HG03060 (cell line): ENCODE measurements around the gene TBC1D16.

Source experiments
- ATAC-seq: cut with Tn5 transposase; IDR thresholded peaks from one replicate; pipeline ENCODE4 v1.9.1; 2021; ENCODE audit warnings: low read depth, moderate number of reproducible peaks; ENCODE audit not compliant: unreplicated experiment

The TBC1D16 gene

DNA sequence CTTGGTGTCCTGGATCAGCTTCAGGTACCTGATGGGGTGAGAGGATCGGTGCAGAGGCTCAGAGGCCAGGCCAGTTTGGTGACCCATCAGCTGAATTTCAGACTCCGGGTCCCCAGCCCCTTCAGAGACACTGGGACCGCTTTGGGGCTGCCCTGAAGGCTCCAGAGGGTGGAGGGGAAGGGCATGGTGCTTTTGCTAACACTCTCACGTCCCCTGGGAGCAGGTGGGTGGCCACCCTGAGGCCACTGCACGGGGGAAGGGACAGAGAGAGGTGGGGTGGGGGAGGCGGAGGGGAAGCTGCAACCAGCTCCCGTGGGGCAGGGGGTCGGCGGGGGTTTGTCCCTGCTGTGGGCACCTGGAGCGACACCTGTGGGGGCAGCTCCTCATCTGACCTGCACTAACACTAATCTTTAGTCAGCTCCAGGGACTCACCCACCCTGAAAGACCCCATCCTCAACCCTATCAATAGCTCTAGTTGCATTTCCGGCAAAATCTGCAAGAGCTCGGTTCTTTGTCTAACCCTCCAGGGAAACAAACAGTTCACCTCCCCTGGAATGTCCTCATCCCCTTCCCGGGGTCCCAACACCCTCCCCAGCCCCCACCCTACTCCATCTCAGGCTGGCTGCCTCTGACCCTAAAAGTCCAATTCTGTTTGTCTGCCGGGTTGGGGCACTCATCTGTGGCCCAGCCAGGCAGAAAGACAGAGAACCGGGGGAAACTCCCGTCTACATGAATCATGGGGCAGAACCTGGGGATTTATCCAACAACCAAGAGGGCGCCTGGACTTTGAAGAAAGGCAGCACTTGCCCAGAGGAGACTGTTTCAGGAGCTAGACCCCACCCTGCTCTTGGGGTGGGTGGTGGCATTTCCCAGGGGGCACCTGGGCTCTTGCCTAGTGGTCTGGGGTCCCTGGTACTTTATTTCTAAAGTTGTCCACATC lies 104.5 kb downstream of the TBC1D16 start:
- ATAC-seq, result no peak

DNA sequence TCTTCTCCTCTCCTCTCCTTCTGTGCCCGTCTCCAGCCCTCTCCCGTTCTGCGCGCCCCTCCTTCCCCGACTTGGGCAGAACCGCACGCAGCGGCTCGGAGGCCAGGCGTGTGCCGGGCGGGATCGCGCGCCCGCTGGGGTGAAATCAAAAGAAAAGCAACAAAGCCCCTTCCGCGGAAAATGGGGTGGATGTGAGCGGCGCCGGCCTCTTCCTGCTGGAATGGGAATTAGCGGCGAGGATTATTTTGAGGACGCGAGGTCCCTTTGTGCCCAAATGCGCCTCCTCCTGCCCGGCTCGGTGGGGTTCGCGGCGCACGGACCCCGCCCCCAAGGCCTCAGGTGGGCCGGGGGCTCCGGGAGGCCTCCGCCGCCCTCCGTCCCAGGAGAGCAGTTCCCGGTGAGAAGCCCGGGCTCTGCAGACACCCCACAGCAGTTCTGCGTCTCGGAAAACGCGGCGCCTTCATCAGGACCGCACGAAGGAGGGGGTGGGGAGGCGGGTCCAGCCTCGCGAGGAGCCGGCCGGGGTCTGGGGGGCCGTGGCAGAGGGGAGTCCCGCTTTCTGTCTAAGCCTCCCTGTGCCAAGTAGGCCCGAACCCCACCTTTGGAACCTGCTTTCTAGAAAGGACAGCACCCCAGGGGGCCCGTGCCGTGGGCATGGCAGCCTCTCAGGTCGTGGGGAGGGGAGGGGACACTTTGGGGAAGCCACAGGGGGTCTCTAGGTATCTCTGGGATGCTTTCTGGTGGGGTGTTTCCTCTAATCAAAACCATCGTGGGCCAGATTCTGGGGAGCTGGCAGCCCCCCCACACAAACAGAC lies 105.4 kb downstream of the TBC1D16 start:
- ATAC-seq, result no peak

DNA sequence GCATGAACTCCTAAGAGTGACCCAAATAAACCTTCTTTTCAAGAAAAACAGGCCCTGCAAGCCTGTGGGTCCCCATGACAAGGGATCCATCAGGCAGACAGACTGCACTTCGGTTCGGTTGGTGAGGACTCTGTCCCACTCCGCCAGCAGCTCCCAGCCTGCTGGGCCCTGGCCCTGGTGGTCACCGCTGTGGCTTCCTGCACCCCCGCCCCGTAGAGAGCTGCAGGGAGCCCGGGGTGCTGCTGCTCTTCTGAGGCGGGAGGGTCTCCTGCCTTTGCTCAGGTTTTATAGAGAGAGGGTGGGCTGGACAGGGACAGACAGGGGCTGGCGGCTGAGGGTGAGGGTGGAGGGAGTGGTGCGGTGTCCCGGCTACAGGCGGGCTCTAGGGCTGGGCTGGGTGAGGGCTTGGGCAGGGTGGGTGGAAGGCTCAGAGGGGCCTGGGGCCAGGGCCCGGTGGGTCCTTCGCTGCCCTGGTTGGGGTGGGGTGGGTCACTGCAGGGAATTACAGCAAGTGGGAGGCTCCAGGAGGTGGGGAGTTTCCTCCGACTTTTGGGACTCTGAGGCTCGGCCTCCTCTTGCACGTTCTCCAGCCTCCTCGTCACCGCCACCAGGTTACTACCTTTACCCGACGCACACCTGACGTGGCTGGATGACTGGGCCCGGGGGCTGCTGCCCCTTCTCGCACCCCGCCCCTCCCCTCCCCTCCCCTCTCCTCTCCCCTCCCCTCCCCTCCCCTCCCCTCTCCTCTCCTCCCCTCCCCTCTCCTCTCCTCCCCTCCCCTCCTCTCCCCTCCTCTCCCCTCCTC lies 106.2 kb downstream of the TBC1D16 start:
- no peak for ATAC-seq

DNA sequence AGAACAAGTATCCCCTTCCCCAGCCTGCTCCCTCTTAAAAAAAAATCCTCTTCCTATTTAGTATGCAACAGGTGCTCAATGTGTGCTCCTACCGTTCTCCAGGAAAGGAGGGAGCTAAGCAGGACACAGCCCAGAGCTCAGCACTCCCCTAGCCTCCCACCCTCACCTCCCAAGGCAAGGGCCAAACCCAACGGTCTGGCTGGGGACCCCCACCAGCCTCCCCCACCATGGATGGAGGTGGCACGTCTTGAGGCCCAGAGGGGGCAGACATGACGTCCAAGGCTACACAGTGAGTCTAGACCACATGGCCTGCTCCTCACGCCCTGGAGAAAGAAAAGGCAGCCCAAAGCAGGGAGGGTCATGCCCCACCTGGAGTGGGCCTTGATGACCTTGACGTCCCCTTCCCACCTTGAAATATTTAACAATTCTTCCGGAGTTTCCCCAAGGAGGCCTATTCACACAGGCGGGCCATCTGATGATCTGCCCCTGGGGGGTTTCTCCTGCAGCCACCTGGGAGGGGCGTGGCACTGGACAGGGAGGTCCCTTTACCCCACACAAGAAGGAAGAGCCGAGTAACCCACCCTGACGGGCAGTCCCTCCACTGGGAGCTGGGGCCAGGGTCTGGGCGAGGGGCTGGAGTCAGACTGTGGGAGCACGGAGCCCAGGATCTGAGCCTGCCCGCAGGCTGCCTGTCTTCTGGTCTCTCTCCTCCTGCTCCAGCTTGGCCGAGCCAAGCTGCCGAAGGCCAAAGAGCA lies 107.0 kb downstream of the TBC1D16 start:
- ATAC-seq, result no peak

DNA sequence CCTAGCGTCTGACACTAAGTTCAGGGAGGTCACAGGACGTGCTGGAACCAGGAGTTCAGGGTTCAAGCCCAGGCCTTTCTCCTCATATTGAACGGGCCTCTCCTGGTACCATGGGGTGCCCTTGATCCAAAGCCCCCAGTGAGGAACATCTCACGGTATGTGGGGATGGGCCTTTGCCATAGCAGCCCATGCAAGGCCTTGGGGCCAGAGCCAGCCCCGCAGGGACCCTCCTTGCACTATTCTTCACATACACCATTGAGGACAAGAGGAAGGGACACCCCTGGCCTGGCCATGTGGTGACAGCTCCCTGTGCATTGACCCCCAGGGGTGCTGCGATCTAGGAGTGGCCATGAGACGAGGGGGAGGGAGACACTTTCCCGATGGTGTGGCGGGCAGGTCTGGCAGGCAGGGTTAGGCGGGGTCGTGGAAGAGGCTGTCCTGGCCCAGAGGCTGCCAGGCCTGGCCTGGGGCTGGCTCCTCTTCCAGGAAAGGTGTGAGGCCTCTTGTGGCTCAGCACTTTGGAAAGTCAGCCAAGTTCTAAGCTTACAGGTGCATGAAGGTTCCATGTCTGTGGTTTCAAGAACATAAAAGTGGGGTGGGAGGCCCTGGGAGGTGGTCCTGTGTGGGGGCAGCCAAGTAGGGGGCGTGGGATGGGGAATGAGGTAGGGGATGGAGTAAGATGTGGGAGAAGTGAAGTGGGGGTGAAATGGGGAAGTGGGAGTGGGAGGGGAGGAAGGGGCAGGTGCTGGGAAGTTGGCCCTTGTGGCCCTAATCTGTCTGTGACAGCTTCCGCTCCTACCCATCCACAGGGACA lies 107.8 kb downstream of the TBC1D16 start:
- no peak for ATAC-seq

DNA sequence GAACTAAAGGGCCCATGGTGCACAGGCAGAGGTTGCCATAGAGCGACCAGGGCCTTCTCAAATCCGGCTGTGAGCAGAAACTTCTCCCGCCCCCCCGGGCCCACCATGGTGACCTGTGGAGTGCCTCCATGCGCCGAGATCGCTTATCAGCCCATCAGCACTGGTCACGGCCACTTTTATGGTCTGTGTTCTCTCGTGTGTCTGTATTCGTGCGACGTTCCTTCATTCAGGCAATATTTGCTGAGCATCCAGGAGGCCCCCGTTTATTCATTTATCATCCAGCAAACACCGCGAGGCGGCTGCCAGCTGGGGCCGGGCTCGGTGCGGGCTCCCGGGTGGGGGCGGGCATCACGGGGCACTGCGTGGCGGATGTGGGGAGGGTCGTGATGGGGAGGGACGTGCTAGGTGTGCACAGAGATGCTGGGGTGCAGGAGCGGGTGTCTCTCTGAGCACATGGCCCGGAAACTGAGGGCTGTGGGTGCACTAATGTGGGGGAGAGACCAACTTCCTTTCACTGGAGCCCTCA lies 108.5 kb downstream of the TBC1D16 start:
- no peak for ATAC-seq

DNA sequence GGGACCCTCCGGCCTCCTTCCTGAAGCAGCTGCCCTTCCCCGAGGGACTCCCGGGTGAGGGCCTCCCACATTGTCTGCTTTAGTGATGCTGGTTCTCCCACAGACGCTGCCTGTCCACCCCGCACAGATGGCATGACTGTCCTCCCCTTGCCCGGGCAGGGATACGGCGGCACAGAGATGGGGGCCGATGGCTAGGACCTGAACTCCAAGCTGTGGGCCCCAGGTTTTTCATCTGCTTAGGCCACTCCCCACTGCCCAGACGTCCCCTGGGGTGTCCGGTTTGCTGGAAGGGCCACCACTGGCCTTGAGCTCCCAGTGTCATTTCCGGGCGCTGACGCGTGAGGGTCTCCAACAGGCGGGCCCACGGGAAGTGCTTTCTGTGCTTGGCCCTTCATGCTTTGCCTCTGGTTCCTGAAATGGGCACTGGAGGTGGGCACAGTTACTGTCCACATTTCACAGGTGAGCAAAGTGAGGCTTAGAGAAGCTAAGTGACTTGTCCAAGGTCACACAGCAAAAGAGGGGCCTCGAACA lies 109.0 kb downstream of the TBC1D16 start:
- no peak for ATAC-seq

DNA sequence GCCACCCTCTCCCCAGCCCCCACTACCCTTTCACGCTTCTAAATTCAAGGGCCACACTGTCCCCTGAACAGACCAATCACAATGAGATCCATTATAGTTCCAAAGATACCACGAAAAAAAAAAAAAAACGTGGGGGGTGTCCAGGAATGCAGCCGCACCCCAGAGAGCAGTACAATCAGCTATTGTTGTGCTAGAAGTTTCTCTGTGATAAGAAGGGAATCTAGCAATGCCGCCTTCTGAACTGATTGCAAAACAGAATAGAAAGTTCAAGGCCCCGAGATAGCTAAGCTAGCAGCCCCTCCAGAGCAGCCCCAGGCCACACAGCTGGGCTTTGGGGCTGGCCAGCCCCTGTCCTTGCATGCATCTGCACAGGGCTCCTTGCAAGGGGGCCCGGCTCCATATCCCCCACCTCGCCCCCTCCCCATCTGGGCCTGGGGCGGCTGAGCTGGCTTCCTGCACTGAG lies 109.5 kb downstream of the TBC1D16 start:
- no peak for ATAC-seq

DNA sequence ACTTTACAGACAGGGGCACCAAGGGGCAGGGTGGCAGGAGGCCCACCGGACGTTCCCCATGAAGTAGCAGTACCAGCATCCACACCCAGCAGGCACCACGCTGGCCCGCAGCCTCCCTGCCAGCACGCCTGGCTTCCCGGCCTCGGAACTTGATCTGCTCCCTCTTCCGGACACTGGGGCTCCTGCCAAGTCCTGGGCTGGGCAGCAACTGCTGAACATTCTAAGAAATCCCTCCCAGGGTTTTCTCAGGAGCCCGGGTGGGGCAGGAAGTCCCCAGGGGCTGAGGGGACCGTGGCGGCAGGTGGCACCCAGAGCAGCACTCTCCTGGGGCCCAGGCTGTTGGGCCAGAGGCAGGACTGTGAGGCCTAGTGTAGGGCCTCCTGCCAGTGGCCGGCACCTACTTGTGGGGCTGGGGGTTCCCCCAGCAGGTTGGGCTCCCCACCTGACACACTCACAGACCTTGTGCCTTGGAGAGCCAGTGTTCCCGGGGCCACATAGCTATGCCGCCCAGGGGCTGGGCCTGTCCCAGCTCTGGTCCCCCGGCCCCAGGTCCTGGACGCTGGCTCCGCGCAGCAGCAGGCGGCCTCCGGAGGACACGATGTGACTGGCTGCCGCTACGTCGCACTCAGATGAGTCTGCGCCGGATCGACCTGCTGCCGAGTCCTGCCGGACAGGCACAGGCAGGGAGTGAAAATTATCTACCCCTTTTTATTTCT lies 110.3 kb downstream of the TBC1D16 start:
- no peak for ATAC-seq

DNA sequence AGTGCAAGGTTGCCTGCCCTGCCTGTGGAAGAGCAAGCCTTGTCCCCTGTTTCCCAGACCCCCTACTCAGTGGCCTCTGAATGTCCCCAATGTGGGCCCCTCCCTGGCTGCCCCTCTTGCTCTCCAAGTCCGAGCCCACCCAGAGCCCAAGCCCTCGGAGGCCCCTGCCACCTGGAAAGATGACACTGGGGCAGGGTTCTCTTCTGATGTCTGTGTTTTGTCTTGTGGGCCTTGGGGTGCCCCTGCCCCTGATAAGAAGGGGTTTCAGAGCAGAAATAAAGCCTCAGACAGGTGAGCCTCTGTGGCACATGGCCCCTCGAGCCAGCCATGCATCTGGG lies 111.1 kb downstream of the TBC1D16 start:
- ATAC-seq, result no peak

DNA sequence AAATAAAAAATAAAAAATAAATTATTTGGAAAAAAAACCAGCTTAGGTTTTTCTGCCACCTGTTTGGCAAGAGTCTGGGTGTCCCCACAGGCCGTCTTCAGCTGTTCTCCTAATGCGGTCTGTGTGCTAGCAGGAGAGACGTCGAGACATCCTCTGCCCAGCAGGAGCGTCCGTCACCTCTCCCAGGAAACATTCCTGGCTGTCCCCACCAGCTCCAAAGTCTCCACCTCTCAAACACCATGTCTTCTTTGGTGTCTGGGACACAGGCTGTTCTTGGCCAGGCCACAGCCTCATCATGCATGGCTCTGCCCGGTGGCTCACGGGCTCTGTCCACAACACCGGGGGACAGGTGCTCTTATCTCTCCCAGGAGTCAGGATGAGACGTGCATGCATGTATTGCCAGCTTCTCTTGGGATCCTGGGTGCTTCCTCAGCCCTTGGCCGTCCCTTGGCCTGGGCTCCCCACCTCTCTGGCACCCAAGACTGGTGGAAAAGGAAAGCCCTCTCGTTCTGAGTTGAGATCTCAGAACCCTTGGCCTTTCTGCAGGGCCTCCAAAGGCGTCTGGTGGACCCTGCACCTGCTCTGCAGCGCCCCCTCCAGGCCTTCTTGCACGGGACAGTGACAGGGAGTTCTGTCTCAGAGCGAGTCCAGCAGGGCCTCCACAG lies 111.6 kb downstream of the TBC1D16 start:
- ATAC-seq, result no peak

DNA sequence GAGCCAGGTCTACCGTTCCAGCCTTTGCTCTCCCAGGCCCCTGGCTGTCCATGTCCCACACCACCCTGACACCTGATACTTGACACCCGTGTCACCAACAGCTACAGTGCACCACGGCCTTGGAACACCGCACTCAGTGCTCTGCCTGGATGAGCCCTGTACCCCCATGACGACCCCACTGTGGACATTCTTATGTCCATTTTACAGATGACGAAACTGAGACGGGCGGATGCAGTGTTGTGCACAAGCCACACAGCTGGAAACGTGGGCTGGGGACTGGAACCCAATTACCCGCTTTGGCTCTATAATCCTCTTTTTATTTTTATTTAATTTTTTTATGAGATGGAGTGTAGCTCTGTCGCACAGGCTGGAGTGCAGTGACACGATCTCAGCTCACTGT lies 112.9 kb downstream of the TBC1D16 start:
- no peak for ATAC-seq

DNA sequence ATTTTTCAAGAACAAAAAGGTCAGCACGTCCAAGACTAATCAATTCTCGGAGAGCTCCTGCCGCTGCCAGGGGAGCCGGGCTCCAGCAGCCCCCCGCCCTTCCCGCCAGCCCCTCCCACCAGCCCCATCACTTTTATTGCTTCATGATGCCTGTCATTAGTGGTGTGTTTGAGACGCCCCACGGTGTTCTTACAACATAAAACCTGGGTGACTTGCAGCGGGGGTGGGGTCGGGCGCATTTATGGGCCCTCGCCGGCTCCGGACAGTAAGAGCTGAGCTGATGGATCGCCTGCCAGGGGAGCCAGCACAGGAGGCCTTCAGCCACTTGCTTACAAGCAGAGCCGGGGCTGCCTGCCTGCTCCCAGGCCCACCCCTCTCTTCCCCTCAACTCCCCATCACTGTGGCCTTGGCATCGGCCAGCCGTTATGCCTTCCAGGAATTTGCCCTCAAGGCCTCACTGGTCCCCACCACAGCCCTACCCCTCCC lies 113.5 kb downstream of the TBC1D16 start:
- no peak for ATAC-seq

DNA sequence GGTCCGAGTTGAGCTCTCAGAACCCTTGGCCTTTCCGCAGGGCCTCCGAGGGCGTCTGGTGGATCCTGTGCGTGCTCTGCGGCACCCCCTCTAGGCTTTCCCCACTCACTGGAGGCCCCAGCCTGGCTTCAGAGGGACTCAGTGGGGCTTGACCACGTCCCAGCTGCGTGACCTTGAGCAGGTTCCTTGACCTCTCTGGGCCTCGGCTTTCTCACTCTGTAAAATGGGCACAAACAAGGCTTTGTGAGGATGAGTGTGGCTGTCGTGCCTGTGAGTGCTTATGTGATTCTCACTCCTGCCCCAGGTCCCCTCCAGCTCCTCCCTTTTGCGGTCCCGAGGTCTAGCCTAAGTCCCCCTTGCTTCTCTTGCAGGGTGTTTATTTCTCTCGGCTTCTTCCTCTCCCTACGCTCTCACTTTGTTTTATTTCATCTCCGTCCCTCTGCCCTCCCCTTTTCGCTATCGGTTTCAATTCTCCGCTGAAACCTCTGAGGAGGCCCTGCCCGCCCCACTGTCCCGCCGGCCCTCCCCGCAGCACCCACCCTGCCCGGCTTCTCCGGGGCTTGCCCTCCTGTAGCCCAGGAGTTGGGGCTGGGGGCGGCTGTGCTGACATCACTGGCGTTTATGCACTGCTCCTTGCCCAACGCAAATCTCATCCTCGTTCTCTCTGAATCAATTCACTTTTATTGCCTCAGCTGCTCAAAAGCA lies 114.1 kb downstream of the TBC1D16 start:
- no peak for ATAC-seq

DNA sequence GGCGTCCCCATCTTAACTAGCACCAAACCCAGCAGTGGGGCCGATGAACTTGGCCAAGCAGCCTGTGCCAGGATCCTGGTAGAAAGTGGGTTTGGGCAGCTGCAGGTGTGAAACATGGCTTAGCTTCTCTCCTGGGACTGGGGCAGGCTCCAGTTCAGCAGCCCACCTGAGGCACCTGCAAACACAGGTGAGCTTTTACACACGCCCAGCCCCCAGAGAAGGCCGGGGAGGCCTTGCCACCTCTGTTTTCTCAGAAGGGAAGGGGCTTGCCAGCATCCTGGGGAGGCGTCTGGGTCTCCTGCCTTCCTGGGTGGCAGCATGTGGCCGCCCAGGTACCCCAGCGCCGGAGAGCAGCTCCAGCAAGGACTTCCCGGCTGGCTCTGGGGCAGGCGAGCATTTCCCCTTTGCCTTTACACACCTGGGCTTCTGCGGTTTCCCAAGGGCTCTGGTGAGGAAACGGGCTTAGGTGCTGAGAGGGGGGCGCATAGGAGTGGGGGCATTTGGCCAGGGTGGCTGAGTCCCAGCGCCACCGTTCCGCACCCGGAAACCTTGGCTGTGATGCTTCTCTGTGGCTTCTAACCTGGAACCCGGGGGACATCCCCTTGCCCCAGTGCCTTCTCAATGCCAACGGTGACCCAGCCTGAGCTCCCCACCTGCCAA lies 114.8 kb downstream of the TBC1D16 start:
- ATAC-seq, result no peak
